ENCODE measurements around the gene B4GALNT4.
"Not testable (repeated sequence)": the region's sequence is repeated elsewhere in the genome, so short reads cannot be mapped to it uniquely, and the experiment has no call there.

B4GALNT4 gene

DNA sequence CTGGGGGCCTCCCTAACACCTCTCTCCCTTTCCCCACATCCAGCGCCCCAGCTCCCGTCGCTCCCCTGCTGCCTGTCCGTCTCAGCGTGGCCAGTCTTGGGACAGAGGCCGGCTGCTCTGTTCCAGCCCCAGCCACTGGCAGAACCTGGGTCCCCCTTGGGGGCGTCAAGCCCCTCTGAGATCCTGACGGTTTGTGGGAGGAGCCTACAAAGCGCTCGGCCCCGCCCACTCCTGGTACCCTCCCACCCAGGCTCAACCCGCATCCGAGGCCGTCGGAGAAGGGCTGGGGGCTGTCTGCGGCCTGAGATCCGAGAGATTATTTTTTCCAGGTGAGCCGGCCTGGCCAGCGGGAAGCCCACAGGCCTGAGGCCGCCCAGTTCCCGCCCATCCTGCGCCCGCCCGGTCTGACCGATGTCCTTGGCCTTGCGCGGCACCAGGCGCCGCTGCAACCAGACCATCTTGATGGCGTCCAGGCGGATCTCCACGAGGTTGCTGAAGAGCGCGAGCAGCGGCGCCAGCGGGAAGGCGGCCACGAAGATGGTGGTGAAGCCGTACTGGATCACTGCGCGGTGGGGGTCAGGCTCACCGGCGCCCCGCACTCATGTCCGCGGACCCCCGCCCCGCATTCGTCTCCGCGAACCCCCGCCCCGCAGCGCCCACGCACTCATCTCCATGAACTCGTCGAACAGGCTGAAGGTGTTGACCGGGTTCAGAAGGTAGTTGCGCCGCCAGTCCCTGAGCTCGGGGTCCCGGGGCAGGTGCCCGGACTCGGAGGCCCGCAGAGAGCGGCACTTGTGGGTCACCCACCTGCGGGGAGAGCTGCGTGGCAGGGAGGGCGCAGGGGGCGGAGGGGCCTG lies 51.0 kb downstream of the B4GALNT4 start:
- no peak for DNase-seq (ENCODE audit: low read depth in 2 of 2)

- no peak for DNase-seq (ENCODE audit: low read depth in 2 of 2)
Measured at GRCh38 chr11:420911-421321, 51.6 kb downstream of the B4GALNT4 start.

GRCh38 chr11:422249-422656 lies 53.0 kb downstream of the B4GALNT4 start:
- no peak for DNase-seq (ENCODE audit: low read depth in 2 of 2)

DNA sequence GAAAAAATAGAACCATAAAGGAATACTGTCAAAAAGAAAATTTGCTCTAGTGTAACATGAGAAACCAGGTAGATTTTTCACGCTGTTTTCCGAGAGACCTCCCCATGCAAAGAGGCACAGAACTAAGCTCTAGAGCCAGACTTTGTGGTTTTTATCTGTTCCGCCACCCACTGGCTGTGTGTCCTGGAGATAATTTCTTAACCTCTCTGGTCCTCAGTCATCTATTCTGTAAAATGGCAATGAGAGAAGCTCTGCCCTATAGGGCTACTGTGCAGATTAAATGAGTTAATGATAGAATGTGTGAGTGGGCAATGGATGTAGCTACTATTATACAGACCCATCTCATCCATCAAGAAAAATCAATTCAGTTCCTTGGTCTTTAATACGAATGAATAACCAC lies 54.9 kb downstream of the B4GALNT4 start:
- no peak for DNase-seq (ENCODE audit: low read depth in 2 of 2)

GRCh38 chr11:424766-425165 lies 55.5 kb downstream of the B4GALNT4 start:
- not testable (repeated sequence) for DNase-seq (ENCODE audit: low read depth in 2 of 2)

DNA sequence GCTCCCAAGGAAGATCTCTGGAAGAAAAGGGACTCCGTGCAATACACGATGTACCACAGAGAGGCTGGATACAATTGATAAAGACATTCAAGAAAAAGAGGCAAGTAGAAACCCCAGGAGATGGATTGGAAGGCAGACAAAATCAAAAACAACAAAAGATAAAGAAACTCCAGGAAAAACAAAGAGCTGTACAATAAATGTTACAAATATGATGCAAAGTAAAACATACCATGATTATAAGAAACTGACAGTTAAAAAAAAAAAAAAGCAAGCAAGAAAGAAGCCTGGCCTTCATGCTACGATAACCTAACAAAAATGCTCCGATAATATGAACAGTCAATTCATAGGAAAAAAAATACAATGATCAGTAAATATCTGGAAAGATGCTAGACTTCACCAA lies 56.0 kb downstream of the B4GALNT4 start:
- no peak for DNase-seq (ENCODE audit: low read depth in 2 of 2)

DNA sequence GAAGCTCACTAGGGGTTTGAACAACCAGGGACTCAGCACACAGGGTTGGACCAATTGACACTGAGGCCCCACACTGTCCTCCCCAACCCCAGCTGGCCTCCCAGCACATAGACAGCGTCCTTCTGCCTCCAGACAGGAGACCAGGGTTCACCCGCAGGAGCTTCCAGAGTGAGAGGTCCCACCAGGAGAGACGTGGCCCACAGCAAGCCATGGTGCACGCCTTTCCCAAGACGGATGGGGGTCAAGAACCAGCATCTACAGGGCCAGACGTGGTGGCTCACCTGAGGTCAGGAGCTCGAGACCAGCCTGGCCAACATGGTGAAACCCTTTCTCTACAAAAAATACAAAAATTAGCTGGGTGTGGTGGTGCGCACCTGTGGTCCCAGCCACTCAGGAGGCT lies 57.6 kb downstream of the B4GALNT4 start:
- no peak for DNase-seq (ENCODE audit: low read depth in 2 of 2)

DNA sequence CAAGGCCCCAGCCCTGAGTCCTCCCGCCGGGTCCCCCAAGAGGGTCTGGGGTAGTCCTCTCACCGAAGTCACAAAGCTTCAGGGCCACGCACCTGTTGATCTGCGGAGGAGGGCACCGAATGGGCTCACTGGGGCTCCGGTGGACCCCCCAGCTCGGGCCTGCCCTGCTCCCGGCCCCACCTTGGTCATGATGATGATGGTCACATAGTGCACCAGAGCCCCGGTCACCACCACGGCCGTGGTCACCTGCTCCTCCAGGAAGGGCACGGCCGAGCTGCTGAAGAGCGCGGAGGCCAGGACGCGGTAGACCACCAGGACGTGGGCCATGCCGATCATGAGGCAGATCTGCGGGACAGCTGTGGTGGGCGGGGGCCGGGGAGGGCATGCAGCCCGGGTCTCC lies 59.0 kb downstream of the B4GALNT4 start:
- DNase-seq (ENCODE audit: low read depth in 2 of 2), result no peak

GRCh38 chr11:429391-429790 lies 60.1 kb downstream of the B4GALNT4 start:
- no peak for DNase-seq (ENCODE audit: low read depth in 2 of 2)

DNA sequence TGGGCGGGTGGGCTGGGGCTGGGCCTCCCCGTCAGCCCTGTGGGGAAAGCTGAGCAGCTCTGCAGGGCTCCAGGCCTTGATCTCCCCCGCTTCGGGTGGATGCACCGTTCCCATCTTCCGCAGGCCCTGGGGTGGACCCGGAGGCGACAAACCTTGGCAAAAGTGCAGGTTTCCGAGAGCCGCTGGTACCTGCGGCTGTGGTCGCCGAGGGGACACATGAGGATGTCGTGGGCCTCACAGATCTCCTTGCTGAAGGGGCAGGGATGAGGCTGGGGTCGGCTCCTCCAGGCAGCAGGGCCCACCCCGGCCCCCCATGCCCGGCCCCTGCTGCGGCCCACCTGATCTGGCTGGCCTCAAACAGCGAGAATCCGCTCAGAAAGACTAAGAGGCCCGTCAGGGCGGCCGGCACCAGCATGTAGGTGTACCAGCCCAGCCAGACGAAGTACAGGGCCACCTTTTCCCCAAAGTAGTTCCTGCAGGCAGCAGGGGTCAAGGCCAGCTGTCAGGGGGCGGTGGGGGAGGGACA lies 60.7 kb downstream of the B4GALNT4 start:
- DNase-seq (ENCODE audit: low read depth in 2 of 2), result no peak

Measured in stimulated activated CD8-positive, alpha-beta memory T cell treated with anti-CD3 and anti-CD28 coated beads, Interleukin-2, amount 100 ng/mL, for 48 hours (primary cell).